Neural cell (in vitro differentiated cells): ENCODE measurements around the gene CEBPA. TPM values are rescaled to one million over a fixed set of nuclear protein-coding genes. Genes with fewer than 3 reads are reported as not detected.

Source experiments
- H2AFZ ChIP-seq: fragments of 200-600, 300-800 bp; sonication (generic), shearing (Covaris generic); 2 replicates; pipeline ENCODE4 v1.6.0; 2014; ENCODE audit warnings: low read depth, mild to moderate bottlenecking, antibody characterized with exemption, low read length, moderate library complexity
- H3F3A ChIP-seq: fragments of 200-600 bp; shearing (Covaris generic); 2 replicates; pipeline ENCODE4 v1.6.1; 2016; ENCODE audit warnings: mild to moderate bottlenecking, moderate library complexity, mixed read lengths, antibody characterized with exemption, low read length; ENCODE audit not compliant: insufficient read depth, poor library complexity, severe bottlenecking
- H3K27ac ChIP-seq: fragments of 200-600, 300-800 bp; sonication (generic), shearing (Covaris generic); 2 replicates; pipeline ENCODE4 v1.5.1; 2014; ENCODE audit warnings: mild to moderate bottlenecking, low read length, moderate library complexity
- H3K27me3 ChIP-seq: fragments of 300-800, 200-600 bp; sonication (generic), shearing (Covaris generic); 2 replicates; pipeline ENCODE4 v1.6.0; 2014; ENCODE audit warnings: mild to moderate bottlenecking, low read depth, low read length, moderate library complexity; ENCODE audit not compliant: insufficient read depth
- H3K36me3 ChIP-seq: fragments of 300-800, 200-600 bp; sonication (generic), shearing (Covaris generic); 2 replicates; pipeline ENCODE4 v1.5.1; 2014; ENCODE audit warnings: mild to moderate bottlenecking, antibody characterized with exemption, low read length, moderate library complexity; ENCODE audit not compliant: insufficient read depth
- H3K4me2 ChIP-seq: fragments of 300-800, 200-600 bp; sonication (generic), shearing (Covaris generic); 2 replicates; pipeline ENCODE4 v1.6.0; 2014; ENCODE audit warnings: mild to moderate bottlenecking, low read length
- H3K4me3 ChIP-seq: fragments of 300-800, 200-600 bp; sonication (generic), shearing (Covaris generic); 2 replicates; pipeline ENCODE4 v1.5.1; 2014; ENCODE audit warnings: mild to moderate bottlenecking, low read length, moderate library complexity
- H3K79me2 ChIP-seq: fragments of 200-600 bp; shearing (Covaris generic); replicated peaks from 2 replicates; pipeline ENCODE4 v1.6.0; 2014; ENCODE audit warnings: mild to moderate bottlenecking, low read length, moderate library complexity; ENCODE audit not compliant: insufficient read depth
- H3K9ac ChIP-seq: fragments of 300-800, 200-600 bp; sonication (generic), shearing (Covaris generic); 2 replicates; pipeline ENCODE4 v1.6.1; 2016; ENCODE audit warnings: mild to moderate bottlenecking, low read length, mixed read lengths
- H3K9me2 ChIP-seq: fragments of 200-600 bp; shearing (Covaris generic); 2 replicates; pipeline ENCODE4 v1.6.1; 2016; ENCODE audit warnings: mild to moderate bottlenecking, low read length, mixed read lengths; ENCODE audit not compliant: insufficient read depth
- H3K9me3 ChIP-seq: fragments of 200-600, 300-800 bp; sonication (generic), shearing (Covaris generic); 2 replicates; pipeline ENCODE4 v1.6.1; 2016; ENCODE audit warnings: mild to moderate bottlenecking, mixed run types, low read length, moderate library complexity, mixed read lengths
- H4K20me1 ChIP-seq: fragments of 200-600 bp; shearing (Covaris generic); 2 replicates; pipeline ENCODE4 v1.6.1; 2016; ENCODE audit warnings: mild to moderate bottlenecking, mixed run types; ENCODE audit not compliant: insufficient read depth
- EP300 ChIP-seq: fragments of 450-650 bp; conservative IDR thresholded peaks from 2 replicates; pipeline ENCODE4 v1.6.1; 2014; ENCODE audit warnings: antibody characterized with exemption, mild to moderate bottlenecking, moderate library complexity; ENCODE audit not compliant: poor library complexity, severe bottlenecking
- EZH2 ChIP-seq: fragments of 200-600, 300-800 bp; shearing (Covaris generic), sonication (generic); IDR thresholded peaks from 2 replicates; pipeline ENCODE4 v1.6.1; 2014; ENCODE audit warnings: antibody characterized with exemption, low read length, borderline replicate concordance, mild to moderate bottlenecking; ENCODE audit not compliant: insufficient read depth, poor library complexity, severe bottlenecking
- MXI1 ChIP-seq: fragments of 450-650 bp; conservative IDR thresholded peaks from 2 replicates; pipeline ENCODE4 v1.6.1; 2014; ENCODE audit warnings: antibody characterized with exemption, mild to moderate bottlenecking; ENCODE audit not compliant: poor library complexity, severe bottlenecking
- POLR2AphosphoS5 ChIP-seq: IDR thresholded peaks from 2 replicates; pipeline ENCODE4 v1.6.1; 2012
- SMC3 ChIP-seq: fragments of 450-650 bp; conservative IDR thresholded peaks from 2 replicates; pipeline ENCODE4 v1.6.1; 2014; ENCODE audit warnings: antibody characterized with exemption, mild to moderate bottlenecking, moderate library complexity; ENCODE audit not compliant: poor library complexity
- TAF1 ChIP-seq: IDR thresholded peaks from 2 replicates; pipeline ENCODE4 v1.6.1; 2012; ENCODE audit warnings: low read depth
- polyA plus RNA-seq: library from polyadenylated mRNA; depleted of rRNA; stranded (reverse); fragments of >200 nt; gene quantifications from 2 replicates; pipeline ENCODE4 v1.2.3, GENCODE V29; 2014
- TF ChIP-seq, protein P1 (sequence below): IDR thresholded peaks from 2 replicates; pipeline ENCODE4 v1.6.1; 2012; ENCODE audit warnings: borderline replicate concordance
- TF ChIP-seq, protein P2 (sequence below): fragments of 450-650 bp; IDR thresholded peaks from 2 replicates; pipeline ENCODE4 v1.5.1; 2014; ENCODE audit warnings: antibody characterized with exemption, mild to moderate bottlenecking, moderate library complexity; ENCODE audit not compliant: poor library complexity, severe bottlenecking

Gene CEBPA
- polyA plus RNA-seq, 1 donor from 2014 or later = 2.6 TPM

DNA sequence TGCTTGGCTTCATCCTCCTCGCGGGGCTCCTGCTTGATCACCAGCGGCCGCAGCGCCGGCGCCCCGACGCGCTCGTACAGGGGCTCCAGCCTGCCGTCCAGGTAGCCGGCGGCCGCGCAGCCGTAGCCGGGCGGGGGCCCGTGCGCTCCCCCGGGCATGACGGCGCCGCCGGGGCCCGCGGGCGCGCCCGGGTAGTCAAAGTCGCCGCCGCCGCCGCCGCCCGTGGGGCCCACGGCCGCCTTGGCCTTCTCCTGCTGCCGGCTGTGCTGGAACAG is 497 bp downstream of the CEBPA start:
- peak overlapping the region; percentile 61 for H3K4me3 ChIP-seq
- no peaks in the 10 kb centered on the region for H3K9me2 ChIP-seq
- TF ChIP-seq EP300 (no peak), EZH2 (no peak)
- TF ChIP-seq, protein P1, sequence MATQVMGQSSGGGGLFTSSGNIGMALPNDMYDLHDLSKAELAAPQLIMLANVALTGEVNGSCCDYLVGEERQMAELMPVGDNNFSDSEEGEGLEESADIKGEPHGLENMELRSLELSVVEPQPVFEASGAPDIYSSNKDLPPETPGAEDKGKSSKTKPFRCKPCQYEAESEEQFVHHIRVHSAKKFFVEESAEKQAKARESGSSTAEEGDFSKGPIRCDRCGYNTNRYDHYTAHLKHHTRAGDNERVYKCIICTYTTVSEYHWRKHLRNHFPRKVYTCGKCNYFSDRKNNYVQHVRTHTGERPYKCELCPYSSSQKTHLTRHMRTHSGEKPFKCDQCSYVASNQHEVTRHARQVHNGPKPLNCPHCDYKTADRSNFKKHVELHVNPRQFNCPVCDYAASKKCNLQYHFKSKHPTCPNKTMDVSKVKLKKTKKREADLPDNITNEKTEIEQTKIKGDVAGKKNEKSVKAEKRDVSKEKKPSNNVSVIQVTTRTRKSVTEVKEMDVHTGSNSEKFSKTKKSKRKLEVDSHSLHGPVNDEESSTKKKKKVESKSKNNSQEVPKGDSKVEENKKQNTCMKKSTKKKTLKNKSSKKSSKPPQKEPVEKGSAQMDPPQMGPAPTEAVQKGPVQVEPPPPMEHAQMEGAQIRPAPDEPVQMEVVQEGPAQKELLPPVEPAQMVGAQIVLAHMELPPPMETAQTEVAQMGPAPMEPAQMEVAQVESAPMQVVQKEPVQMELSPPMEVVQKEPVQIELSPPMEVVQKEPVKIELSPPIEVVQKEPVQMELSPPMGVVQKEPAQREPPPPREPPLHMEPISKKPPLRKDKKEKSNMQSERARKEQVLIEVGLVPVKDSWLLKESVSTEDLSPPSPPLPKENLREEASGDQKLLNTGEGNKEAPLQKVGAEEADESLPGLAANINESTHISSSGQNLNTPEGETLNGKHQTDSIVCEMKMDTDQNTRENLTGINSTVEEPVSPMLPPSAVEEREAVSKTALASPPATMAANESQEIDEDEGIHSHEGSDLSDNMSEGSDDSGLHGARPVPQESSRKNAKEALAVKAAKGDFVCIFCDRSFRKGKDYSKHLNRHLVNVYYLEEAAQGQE = no peak
- TF ChIP-seq, protein P2, sequence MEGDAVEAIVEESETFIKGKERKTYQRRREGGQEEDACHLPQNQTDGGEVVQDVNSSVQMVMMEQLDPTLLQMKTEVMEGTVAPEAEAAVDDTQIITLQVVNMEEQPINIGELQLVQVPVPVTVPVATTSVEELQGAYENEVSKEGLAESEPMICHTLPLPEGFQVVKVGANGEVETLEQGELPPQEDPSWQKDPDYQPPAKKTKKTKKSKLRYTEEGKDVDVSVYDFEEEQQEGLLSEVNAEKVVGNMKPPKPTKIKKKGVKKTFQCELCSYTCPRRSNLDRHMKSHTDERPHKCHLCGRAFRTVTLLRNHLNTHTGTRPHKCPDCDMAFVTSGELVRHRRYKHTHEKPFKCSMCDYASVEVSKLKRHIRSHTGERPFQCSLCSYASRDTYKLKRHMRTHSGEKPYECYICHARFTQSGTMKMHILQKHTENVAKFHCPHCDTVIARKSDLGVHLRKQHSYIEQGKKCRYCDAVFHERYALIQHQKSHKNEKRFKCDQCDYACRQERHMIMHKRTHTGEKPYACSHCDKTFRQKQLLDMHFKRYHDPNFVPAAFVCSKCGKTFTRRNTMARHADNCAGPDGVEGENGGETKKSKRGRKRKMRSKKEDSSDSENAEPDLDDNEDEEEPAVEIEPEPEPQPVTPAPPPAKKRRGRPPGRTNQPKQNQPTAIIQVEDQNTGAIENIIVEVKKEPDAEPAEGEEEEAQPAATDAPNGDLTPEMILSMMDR = no peak
- no peaks in the 10 kb centered on the region for H3K9me3 ChIP-seq
- peaks cover 45% of the 10 kb centered on the region for H3K27me3 ChIP-seq
- H3K27ac ChIP-seq = no peak overlapping the region
- H2AFZ ChIP-seq = no peak overlapping the region
- peak overlapping the region; percentile 66 for H3K9ac ChIP-seq
- H4K20me1 ChIP-seq = no peaks in the 10 kb centered on the region
- no peaks in the 10 kb centered on the region for H3F3A ChIP-seq
- no peaks in the 10 kb centered on the region for H3K79me2 ChIP-seq
- H3K4me2 ChIP-seq = no peak overlapping the region
- H3K36me3 ChIP-seq = no peaks in the 10 kb centered on the region

DNA sequence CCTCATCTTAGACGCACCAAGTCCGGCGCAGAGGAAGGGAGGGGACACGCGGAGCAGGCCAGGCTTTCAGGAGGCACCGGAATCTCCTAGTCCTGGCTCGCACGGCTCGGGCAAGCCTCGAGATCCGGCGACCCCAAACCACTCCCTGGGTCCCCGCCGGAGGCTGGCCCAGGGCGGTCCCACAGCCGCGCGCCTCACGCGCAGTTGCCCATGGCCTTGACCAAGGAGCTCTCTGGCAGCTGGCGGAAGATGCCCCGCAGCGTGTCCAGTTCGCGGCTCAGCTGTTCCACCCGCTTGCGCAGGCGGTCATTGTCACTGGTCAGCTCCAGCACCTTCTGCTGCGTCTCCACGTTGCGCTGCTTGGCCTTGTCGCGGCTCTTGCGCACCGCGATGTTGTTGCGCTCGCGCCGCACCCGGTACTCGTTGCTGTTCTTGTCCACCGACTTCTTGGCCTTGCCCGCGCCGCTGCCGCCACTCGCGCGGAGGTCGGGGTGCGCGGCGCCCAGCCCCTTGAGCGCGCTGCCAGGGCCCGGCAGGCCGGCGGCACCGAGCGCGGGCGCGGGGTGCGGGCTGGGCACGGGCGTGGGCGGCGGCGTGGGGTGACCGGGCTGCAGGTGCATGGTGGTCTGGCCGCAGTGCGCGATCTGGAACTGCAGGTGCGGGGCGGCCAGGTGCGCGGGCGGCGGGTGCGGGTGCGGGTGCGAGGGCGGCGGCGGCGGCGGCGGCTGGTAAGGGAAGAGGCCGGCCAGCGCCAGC is 1.0 kb downstream of the CEBPA start:
- Histone ChIP-seq H3K4me3 (peak overlapping the region; percentile 68), H3K4me2 (no peak overlapping the region), H4K20me1 (no peaks in the 10 kb centered on the region), H2AFZ (no peak overlapping the region), H3K79me2 (no peaks in the 10 kb centered on the region), H3K9ac (peak overlapping the region; percentile 66), H3K9me3 (no peaks in the 10 kb centered on the region), H3F3A (no peaks in the 10 kb centered on the region), H3K36me3 (no peaks in the 10 kb centered on the region), H3K9me2 (no peaks in the 10 kb centered on the region), H3K27ac (no peak overlapping the region), H3K27me3 (peaks cover 45% of the 10 kb centered on the region)
- TF ChIP-seq POLR2AphosphoS5 (peak; percentile 10), EP300 (no peak)

DNA sequence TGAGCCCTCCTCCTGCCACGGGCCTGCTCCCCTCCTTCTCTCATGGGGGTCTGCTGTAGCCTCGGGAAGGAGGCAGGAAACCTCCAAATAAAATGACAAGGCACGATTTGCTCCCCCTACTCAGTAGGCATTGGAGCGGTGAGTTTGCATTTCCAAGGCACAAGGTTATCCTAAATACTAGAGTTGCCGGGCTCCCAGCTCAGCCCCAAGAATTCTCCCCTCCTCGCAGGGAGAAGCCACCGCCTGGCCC is 1.5 kb downstream of the CEBPA start:
- Histone ChIP-seq H3K27me3 (peaks cover 45% of the 10 kb centered on the region), H3K9me2 (no peaks in the 10 kb centered on the region), H3K9me3 (no peaks in the 10 kb centered on the region), H3K79me2 (no peaks in the 10 kb centered on the region), H3K9ac (peak overlapping the region; percentile 29), H4K20me1 (no peaks in the 10 kb centered on the region), H3K36me3 (no peaks in the 10 kb centered on the region), H3K4me2 (no peak overlapping the region), H3K4me3 (peak overlapping the region; percentile 68), H3F3A (no peaks in the 10 kb centered on the region), H3K27ac (no peak overlapping the region), H2AFZ (no peak overlapping the region)
- TF ChIP-seq EZH2 (no peak), SMC3 (no peak), TAF1 (no peak), EP300 (no peak), MXI1 (no peak)
- TF ChIP-seq, protein P2 = no peak
